ENCODE results near the gene SCYGR1. TPM values are rescaled to one million over a fixed set of nuclear protein-coding genes. Genes with fewer than 3 reads are reported as not detected.

The SCYGR1 gene
- total RNA-seq, 2 donors from 2014 or later, result not detected

DNA sequence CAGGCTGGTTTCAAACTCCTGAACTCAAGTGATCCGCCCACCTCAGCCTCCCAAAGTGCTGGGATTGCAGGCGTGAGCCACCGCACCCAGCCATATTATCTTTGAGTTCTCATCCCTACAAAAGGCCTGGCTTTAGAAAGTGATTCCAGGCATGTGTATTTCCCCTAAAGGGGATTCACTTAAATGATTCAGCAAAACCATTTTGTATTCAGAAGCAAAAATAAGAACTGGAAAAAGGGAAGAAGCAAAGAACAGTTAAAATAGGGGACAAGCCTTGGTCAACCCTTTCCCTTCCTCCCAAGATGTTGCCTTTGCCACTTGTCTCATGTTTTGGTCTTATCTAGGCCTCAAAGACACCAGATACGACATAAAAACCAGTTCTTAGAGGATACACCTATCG lies 19.2 kb downstream of the SCYGR1 start:
- H3K9me3 ChIP-seq (ENCODE audit: control insufficient read depth, low read length), result no peaks in the 10 kb centered on the region
- Mint-ChIP-seq H3K27ac (no peak overlapping the region), H3K4me1 (no peaks in the 10 kb centered on the region), H3K27me3 (ENCODE audit: insufficient read depth) (no peaks in the 10 kb centered on the region), H3K9me3 (no peaks in the 10 kb centered on the region), H3K4me3 (no peak overlapping the region), H3K36me3 (ENCODE audit: low read depth) (no peaks in the 10 kb centered on the region)
- H3K4me3 ChIP-seq (ENCODE audit: low read length), result no peak overlapping the region
- no peak overlapping the region for H3K9ac ChIP-seq (ENCODE audit: extremely low read depth, low read length, poor library complexity, severe bottlenecking)
- WGBS, 2 experiments (ENCODE audit: insufficient coverage in 1 of 2, insufficient read length in 1 of 2), result 92 to 97% methylated on average over 4 to 5 of the region's 5 CpGs
- no peaks in the 10 kb centered on the region for H3K27me3 ChIP-seq (ENCODE audit: control insufficient read depth, insufficient read depth, low read length, poor library complexity, severe bottlenecking)
- DNase-seq, result no peak
- TF ChIP-seq, protein P1, sequence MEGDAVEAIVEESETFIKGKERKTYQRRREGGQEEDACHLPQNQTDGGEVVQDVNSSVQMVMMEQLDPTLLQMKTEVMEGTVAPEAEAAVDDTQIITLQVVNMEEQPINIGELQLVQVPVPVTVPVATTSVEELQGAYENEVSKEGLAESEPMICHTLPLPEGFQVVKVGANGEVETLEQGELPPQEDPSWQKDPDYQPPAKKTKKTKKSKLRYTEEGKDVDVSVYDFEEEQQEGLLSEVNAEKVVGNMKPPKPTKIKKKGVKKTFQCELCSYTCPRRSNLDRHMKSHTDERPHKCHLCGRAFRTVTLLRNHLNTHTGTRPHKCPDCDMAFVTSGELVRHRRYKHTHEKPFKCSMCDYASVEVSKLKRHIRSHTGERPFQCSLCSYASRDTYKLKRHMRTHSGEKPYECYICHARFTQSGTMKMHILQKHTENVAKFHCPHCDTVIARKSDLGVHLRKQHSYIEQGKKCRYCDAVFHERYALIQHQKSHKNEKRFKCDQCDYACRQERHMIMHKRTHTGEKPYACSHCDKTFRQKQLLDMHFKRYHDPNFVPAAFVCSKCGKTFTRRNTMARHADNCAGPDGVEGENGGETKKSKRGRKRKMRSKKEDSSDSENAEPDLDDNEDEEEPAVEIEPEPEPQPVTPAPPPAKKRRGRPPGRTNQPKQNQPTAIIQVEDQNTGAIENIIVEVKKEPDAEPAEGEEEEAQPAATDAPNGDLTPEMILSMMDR (conservative IDR thresholded peaks at IDR 0.05), result no peak
- H3K36me3 ChIP-seq (ENCODE audit: control insufficient read depth, insufficient read depth, low read length), result no peaks in the 10 kb centered on the region
- no peaks in the 10 kb centered on the region for H3K4me1 ChIP-seq (ENCODE audit: control insufficient read depth, insufficient read depth, low read length)
- H3K27ac ChIP-seq (ENCODE audit: low read depth, low read length), result no peak overlapping the region

DNA sequence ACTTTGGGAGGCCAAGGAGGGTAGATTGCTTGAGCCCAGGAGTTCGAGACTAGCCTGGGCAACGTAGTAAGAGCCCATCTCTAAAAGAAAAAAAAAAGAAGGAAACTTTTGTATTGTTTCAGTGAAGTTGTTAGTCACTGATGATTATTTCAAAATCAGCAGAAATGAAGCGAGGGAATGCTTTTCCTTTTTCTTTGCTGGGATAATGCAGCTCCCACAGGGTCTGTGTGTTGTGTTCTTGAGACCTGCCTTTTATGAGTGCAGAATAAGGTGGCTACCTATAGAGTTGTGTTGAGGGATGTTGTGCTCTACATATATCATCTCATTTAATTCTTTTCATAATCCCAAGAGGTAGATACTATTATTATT lies 20.3 kb downstream of the SCYGR1 start:
- Histone ChIP-seq H3K4me1 (ENCODE audit: control insufficient read depth, insufficient read depth, low read length) (no peaks in the 10 kb centered on the region), H3K27me3 (ENCODE audit: control insufficient read depth, insufficient read depth, low read length, poor library complexity, severe bottlenecking) (no peaks in the 10 kb centered on the region), H3K4me3 (ENCODE audit: low read length) (no peak overlapping the region), H3K27ac (ENCODE audit: low read depth, low read length) (no peak overlapping the region), H3K9ac (ENCODE audit: extremely low read depth, low read length, poor library complexity, severe bottlenecking) (no peak overlapping the region), H3K36me3 (ENCODE audit: control insufficient read depth, insufficient read depth, low read length) (no peaks in the 10 kb centered on the region), H3K9me3 (ENCODE audit: control insufficient read depth, low read length) (no peaks in the 10 kb centered on the region)
- no peak for DNase-seq
- H3K4me3 Mint-ChIP-seq, result no peak overlapping the region
- TF ChIP-seq, protein P1 (conservative IDR thresholded peaks at IDR 0.05), result no peak
- H3K36me3 Mint-ChIP-seq (ENCODE audit: low read depth), result no peaks in the 10 kb centered on the region
- H3K27me3 Mint-ChIP-seq (ENCODE audit: insufficient read depth), result no peaks in the 10 kb centered on the region
- no peaks in the 10 kb centered on the region for H3K9me3 Mint-ChIP-seq
- WGBS, 2 experiments (ENCODE audit: insufficient coverage in 1 of 2, insufficient read length in 1 of 2), result 93 to 100% methylated on average over 2 to 3 of the region's 3 CpGs
- H3K27ac Mint-ChIP-seq, result no peak overlapping the region
- no peaks in the 10 kb centered on the region for H3K4me1 Mint-ChIP-seq

DNA sequence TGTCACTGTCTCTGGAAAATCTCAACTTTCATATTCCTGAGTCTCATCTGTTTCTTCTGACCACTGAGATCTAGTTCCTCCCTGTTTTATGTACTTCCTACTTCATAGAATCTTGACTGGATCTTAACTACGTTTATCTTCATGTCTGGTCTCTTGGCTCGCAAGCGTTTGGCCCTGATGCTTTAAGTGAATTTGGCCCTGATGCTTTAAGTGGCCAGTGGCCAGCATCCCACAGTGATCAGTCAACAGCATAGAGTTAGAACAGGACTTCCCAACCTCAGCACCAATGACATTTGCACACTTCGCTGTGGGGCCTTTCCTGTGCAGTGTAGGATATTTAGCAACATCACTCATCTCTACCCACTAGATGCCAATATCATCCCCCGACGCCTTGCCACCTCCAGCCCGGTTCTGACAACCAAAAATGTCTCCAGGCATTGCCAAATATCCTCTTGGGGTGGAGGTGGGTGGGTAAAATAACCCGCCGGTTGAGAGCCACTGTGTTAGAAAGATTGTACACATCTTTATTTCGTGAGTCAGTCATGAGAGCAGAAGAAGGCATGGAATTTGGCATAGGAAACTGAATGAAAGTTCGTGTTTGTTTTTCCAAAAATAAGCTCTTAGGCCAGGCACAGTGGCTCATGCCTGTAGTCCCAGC lies 20.9 kb downstream of the SCYGR1 start:
- H3K9ac ChIP-seq (ENCODE audit: extremely low read depth, low read length, poor library complexity, severe bottlenecking), result no peak overlapping the region
- H3K4me1 ChIP-seq (ENCODE audit: control insufficient read depth, insufficient read depth, low read length), result no peaks in the 10 kb centered on the region
- Mint-ChIP-seq H3K4me3 (no peak overlapping the region), H3K27me3 (ENCODE audit: insufficient read depth) (no peaks in the 10 kb centered on the region), H3K9me3 (no peaks in the 10 kb centered on the region), H3K36me3 (ENCODE audit: low read depth) (no peaks in the 10 kb centered on the region), H3K4me1 (no peaks in the 10 kb centered on the region), H3K27ac (no peak overlapping the region)
- no peak for DNase-seq
- TF ChIP-seq, protein P1 (conservative IDR thresholded peaks at IDR 0.05), result no peak
- H3K4me3 ChIP-seq (ENCODE audit: low read length), result no peak overlapping the region
- 88 to 91% methylated on average over 8 to 11 of the region's 11 CpGs for WGBS, 2 experiments (ENCODE audit: insufficient coverage in 1 of 2, insufficient read length in 1 of 2)
- no peak overlapping the region for H3K27ac ChIP-seq (ENCODE audit: low read depth, low read length)
- no peaks in the 10 kb centered on the region for H3K9me3 ChIP-seq (ENCODE audit: control insufficient read depth, low read length)
- H3K36me3 ChIP-seq (ENCODE audit: control insufficient read depth, insufficient read depth, low read length), result no peaks in the 10 kb centered on the region
- no peaks in the 10 kb centered on the region for H3K27me3 ChIP-seq (ENCODE audit: control insufficient read depth, insufficient read depth, low read length, poor library complexity, severe bottlenecking)
